ENCODE measurements around the gene SLC6A11. TPM values are rescaled to one million over a fixed set of nuclear protein-coding genes. Genes with fewer than 3 reads are reported as not detected.

Gene SLC6A11
- total RNA-seq, 1 experiment from 2014 or later = not detected

GRCh38 chr3:10839167-10839566, 23.1 kb downstream of the SLC6A11 start:
- no peak for DNase-seq (ENCODE audit: low spot score)
- Histone ChIP-seq H3K4me1 (ENCODE audit: insufficient read depth, low read length, poor library complexity, severe bottlenecking) (no peaks in the 10 kb centered on the region), H3K36me3 (ENCODE audit: insufficient read depth, low read length, poor library complexity, severe bottlenecking) (no peaks in the 10 kb centered on the region), H3K27me3 (replicated peaks; ENCODE audit: insufficient read depth, low read depth, low read length, poor library complexity) (peaks cover 22% of the 10 kb centered on the region), H3K9me3 (ENCODE audit: low read depth, low read length, poor library complexity, severe bottlenecking) (no peaks in the 10 kb centered on the region), H3K4me3 (ENCODE audit: low read depth, low read length, poor library complexity, severe bottlenecking) (no peak overlapping the region), H3K27ac (ENCODE audit: low read depth, low read length, poor library complexity, severe bottlenecking) (no peak overlapping the region)
- TF ChIP-seq CTCF (conservative IDR thresholded peaks at IDR 0.05; ENCODE audit: low read depth, low read length) = no peak
- intact Hi-C loops (cut with micrococcal nuclease; ENCODE audit: unreplicated experiment) = no loop called here
- ChIA-PET CTCF (no interaction called here), POLR2A (ENCODE audit: low non-redundant PET) (no interaction called here)
- no TSS peak for BruUV-seq (replicated peaks)

GRCh38 chr3:10841100-10841499, 25.1 kb downstream of the SLC6A11 start:
- BruUV-seq (replicated peaks) = no TSS peak
- ChIA-PET POLR2A (ENCODE audit: low non-redundant PET) (no interaction called here), CTCF (no interaction called here)

GRCh38 chr3:10843378-10843777, 27.4 kb downstream of the SLC6A11 start:
- no peaks in the 10 kb centered on the region for H3K9me3 ChIP-seq (ENCODE audit: low read depth, low read length, poor library complexity, severe bottlenecking)
- H3K4me3 ChIP-seq (ENCODE audit: low read depth, low read length, poor library complexity, severe bottlenecking) = no peak overlapping the region
- intact Hi-C loops (cut with micrococcal nuclease; ENCODE audit: unreplicated experiment) = no loop called here
- no peak for DNase-seq (ENCODE audit: low spot score)
- peaks cover 17% of the 10 kb centered on the region for H3K27me3 ChIP-seq (replicated peaks; ENCODE audit: insufficient read depth, low read depth, low read length, poor library complexity)
- H3K36me3 ChIP-seq (ENCODE audit: insufficient read depth, low read length, poor library complexity, severe bottlenecking) = no peaks in the 10 kb centered on the region
- no peaks in the 10 kb centered on the region for H3K4me1 ChIP-seq (ENCODE audit: insufficient read depth, low read length, poor library complexity, severe bottlenecking)
- TF ChIP-seq EZH2 (IDR thresholded peaks at IDR 0.05; ENCODE audit: borderline replicate concordance, low read depth, low read length, poor library complexity, severe bottlenecking) = no peak
- no peak for TF ChIP-seq CTCF (conservative IDR thresholded peaks at IDR 0.05; ENCODE audit: low read depth, low read length)
- H3K27ac ChIP-seq (ENCODE audit: low read depth, low read length, poor library complexity, severe bottlenecking) = no peak overlapping the region
- POLR2A ChIA-PET (ENCODE audit: low non-redundant PET) = no interaction called here
- no TSS peak for BruUV-seq (replicated peaks)
- CTCF ChIA-PET = no interaction called here

More at GRCh38 chr3:10841100-10841499, 25.1 kb downstream of the SLC6A11 start:
- Histone ChIP-seq H3K27ac (ENCODE audit: low read depth, low read length, poor library complexity, severe bottlenecking) (no peak overlapping the region), H3K27me3 (replicated peaks; ENCODE audit: insufficient read depth, low read depth, low read length, poor library complexity) (peaks cover 17% of the 10 kb centered on the region), H3K4me1 (ENCODE audit: insufficient read depth, low read length, poor library complexity, severe bottlenecking) (no peaks in the 10 kb centered on the region), H3K4me3 (ENCODE audit: low read depth, low read length, poor library complexity, severe bottlenecking) (no peak overlapping the region), H3K36me3 (ENCODE audit: insufficient read depth, low read length, poor library complexity, severe bottlenecking) (no peaks in the 10 kb centered on the region), H3K9me3 (ENCODE audit: low read depth, low read length, poor library complexity, severe bottlenecking) (no peaks in the 10 kb centered on the region)
- TF ChIP-seq CTCF (conservative IDR thresholded peaks at IDR 0.05; ENCODE audit: low read depth, low read length) = no peak
- no peak for TF ChIP-seq EZH2 (IDR thresholded peaks at IDR 0.05; ENCODE audit: borderline replicate concordance, low read depth, low read length, poor library complexity, severe bottlenecking)
- no peak for DNase-seq (ENCODE audit: low spot score)
- intact Hi-C loops (cut with micrococcal nuclease; ENCODE audit: unreplicated experiment) = no loop called here
